KOPT-K1 (cell line): ENCODE results near the gene ZBTB16.

Source experiments
- H3K27ac ChIP-seq: fragments of 200-600 bp; sonication (generic); 2 replicates; pipeline ENCODE4 v1.5.1; 2016; ENCODE audit warnings: antibody characterized with exemption, mild to moderate bottlenecking, low read depth, low read length; ENCODE audit not compliant: poor library complexity, severe bottlenecking
- H3K36me3 ChIP-seq: fragments of 200-600 bp; sonication (generic); 2 replicates; pipeline ENCODE4 v1.5.1; 2017; ENCODE audit warnings: antibody characterized with exemption, mild to moderate bottlenecking, low read length, moderate library complexity; ENCODE audit not compliant: insufficient read depth
- H3K9me3 ChIP-seq: fragments of 200-600 bp; sonication (generic); 2 replicates; pipeline ENCODE4 v1.5.1; 2017; ENCODE audit warnings: antibody characterized with exemption, low read length, mild to moderate bottlenecking; ENCODE audit not compliant: insufficient read depth, poor library complexity, severe bottlenecking

Gene ZBTB16

DNA sequence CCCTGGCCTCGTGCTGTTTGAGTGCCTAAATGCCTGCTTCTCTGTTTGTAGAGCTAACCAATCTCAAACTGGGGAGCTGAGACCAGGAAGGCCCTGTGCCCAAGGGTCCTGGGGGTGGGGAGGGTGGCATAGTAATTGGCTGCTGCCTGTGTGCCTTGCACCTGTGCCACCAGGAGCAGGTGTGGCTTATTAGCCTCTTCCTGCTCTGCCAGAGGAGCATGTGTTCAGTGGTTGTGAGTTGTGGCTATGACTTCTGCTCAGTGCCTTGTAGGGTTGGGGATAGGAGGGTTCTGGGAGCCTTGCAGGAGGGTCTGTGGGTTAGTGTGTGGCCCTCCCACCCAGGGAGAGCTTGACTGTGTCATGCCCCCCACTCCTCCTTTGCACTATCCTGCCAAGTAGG is 109.2 kb downstream of the ZBTB16 start:
- no peaks in the 10 kb centered on the region for H3K36me3 ChIP-seq
- H3K9me3 ChIP-seq = no peaks in the 10 kb centered on the region
- peak overlapping the region; percentile 6 for H3K27ac ChIP-seq

GRCh38 chr11:114169321-114169749 is 109.8 kb downstream of the ZBTB16 start:
- H3K27ac ChIP-seq = peak overlapping the region; percentile 6
- no peaks in the 10 kb centered on the region for H3K36me3 ChIP-seq
- H3K9me3 ChIP-seq = no peaks in the 10 kb centered on the region

- Histone ChIP-seq H3K9me3 (no peaks in the 10 kb centered on the region), H3K36me3 (no peaks in the 10 kb centered on the region), H3K27ac (peak overlapping the region; percentile 6)
Measured at GRCh38 chr11:114169821-114170220, 110.3 kb downstream of the ZBTB16 start.

DNA sequence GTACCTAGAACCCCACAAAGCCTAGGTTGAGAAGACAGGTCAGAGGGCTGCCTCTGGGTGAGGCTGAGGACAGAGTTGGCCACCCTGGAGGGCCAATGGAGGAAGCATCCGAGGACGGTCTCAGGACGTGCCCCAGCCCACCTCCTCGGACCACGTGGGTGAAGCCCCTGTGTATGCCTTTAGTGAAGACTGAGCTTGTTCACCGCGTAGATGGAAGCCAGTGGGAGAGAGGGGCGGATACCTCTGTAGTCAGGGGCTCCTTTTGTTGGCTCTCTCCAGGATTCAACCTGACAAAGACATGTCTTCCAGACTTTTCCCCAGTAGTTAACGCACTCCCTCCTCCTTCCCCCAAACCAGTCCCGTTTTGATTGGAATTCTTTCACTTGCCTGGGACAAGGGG is 110.7 kb downstream of the ZBTB16 start:
- Histone ChIP-seq H3K9me3 (no peaks in the 10 kb centered on the region), H3K27ac (no peak overlapping the region), H3K36me3 (no peaks in the 10 kb centered on the region)

DNA sequence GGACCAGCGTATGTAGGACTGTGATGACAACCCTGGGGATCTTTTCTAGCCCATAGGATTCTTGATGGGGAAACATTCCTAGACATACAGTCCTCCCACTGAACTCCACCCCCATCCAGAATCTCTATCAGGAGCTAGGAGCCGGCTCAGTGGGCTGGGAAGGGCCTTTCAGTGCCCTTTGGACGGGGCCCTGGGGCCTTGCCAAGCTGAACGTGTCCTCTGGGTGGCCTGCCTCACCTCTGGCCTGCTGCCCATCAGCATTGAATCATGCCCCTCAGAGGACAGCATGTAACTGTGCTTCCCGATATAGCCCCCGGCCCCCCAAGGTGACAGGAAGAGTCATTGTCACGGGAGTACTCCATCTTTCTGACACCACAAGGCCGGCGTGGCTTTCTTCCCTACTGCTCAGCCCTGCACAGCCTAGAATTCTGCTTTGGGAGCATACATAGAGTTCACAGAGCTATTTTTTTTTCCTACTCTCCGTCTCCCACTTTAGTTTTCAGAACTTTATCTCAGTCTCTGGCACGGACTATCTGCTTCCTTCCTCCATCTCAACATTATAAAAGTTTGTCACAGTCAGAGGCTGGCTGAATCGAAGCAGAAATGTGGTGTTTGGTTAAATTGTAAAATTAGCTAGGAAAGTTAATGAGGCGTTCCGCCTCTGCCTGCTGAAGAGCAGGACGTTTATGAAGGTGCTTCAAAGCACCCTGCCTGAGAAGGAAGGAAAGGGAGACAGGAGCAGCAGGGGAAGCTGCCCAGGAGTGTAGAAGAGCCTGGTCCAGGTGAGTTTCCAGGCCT is 111.9 kb downstream of the ZBTB16 start:
- Histone ChIP-seq H3K27ac (peak overlapping the region; percentile 51), H3K9me3 (no peaks in the 10 kb centered on the region), H3K36me3 (no peaks in the 10 kb centered on the region)

- Histone ChIP-seq H3K27ac (peak overlapping the region; percentile 51), H3K9me3 (no peaks in the 10 kb centered on the region), H3K36me3 (no peaks in the 10 kb centered on the region)
Measured at GRCh38 chr11:114172055-114172861, 112.7 kb downstream of the ZBTB16 start.

GRCh38 chr11:114172871-114173444 is 113.4 kb downstream of the ZBTB16 start:
- H3K27ac ChIP-seq = peak overlapping the region; percentile 51

DNA sequence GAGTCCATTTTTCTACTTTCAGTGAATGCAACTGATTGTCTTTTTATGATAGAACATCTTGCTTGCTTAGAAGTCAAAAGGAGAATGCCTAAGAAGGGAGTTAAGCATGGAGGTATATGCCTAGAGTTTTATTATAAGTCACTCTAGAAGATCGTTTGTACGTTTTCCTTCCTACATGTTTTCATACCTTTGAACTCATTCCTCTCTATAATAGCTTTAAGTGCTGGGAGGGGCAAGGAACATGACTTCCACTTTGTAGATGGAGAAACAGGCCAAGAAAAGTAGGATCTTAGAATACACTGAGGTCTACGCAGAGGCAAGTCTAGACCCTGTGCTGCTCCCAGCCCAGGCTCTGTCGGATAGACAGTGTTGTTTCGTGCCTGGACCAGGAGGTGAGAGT is 114.3 kb downstream of the ZBTB16 start:
- H3K9me3 ChIP-seq = no peaks in the 10 kb centered on the region
- H3K27ac ChIP-seq = no peak overlapping the region

More at GRCh38 chr11:114172871-114173444, 113.4 kb downstream of the ZBTB16 start:
- H3K36me3 ChIP-seq = no peaks in the 10 kb centered on the region
- H3K9me3 ChIP-seq = no peaks in the 10 kb centered on the region

DNA sequence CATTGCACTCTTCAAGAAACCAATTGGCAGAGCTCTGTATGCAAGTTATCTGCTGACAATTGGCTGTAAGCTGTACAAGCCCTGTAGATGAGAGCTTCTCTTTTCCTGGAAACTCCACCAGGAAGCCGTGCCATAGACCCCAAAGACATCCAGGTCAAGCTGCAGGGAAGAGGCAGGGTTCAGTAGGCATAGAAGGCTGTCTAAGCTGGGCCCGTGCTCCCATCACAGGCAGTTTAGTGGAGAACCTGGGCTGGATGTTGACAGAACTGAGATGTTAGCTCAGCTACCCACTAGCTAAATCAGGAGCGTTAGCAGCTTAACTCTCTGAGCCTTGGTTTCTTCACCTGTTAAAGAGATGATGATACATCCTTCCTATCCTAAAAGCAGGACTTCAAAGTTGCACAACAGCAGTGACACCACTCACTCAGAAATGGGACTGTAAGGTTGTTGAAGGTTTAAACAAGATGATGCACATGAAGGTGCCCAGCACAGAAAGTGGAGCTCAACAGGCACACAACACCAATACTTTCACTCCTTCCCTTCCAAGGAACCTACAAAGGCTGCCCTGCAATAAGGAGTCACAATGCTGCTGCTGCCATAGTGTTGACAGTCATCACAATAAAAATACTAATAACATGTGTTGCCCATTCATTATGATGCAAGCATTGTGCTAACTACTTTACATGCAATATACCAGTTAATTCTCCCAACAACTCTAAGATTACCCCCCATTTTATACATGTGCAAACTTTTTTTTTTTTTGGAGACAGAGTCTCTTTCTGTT is 115.4 kb downstream of the ZBTB16 start:
- Histone ChIP-seq H3K36me3 (no peaks in the 10 kb centered on the region), H3K27ac (no peak overlapping the region), H3K9me3 (no peaks in the 10 kb centered on the region)

More for the DNA sequence above, 114.3 kb downstream of the ZBTB16 start:
- H3K36me3 ChIP-seq = no peaks in the 10 kb centered on the region

DNA sequence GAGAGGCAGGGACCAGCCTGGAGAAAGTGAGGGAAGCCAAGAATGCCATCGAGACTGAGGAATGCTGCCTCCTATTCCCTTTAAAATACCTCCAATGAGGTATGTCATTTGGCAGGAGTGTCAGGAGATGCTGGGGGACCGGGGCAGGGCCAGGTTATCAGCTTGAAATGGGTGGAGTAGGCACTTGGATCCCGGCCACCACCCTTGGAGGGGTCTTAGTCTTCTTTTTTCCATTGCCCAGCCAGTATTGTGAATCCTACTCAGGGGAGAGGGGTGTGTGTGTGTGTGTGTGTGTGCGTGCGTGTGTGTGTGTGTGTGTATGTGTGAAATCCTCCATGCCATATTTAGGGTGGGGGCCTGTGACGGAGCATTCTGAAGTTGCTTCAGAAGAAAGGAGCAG is 116.2 kb downstream of the ZBTB16 start:
- Histone ChIP-seq H3K36me3 (no peaks in the 10 kb centered on the region), H3K27ac (no peak overlapping the region), H3K9me3 (no peaks in the 10 kb centered on the region)

- H3K9me3 ChIP-seq = no peaks in the 10 kb centered on the region
- no peak overlapping the region for H3K27ac ChIP-seq
- no peaks in the 10 kb centered on the region for H3K36me3 ChIP-seq
Measured at GRCh38 chr11:114176321-114176720, 116.8 kb downstream of the ZBTB16 start.

GRCh38 chr11:114178656-114179055 is 119.1 kb downstream of the ZBTB16 start:
- Histone ChIP-seq H3K36me3 (no peaks in the 10 kb centered on the region), H3K9me3 (no peaks in the 10 kb centered on the region), H3K27ac (no peak overlapping the region)

- Histone ChIP-seq H3K36me3 (no peaks in the 10 kb centered on the region), H3K9me3 (no peaks in the 10 kb centered on the region), H3K27ac (no peak overlapping the region)
Measured at GRCh38 chr11:114179234-114179941, 119.9 kb downstream of the ZBTB16 start.
